Stomach (tissue), 9 donors: ENCODE results near the gene STOML1. TPM values are rescaled to one million over a fixed set of nuclear protein-coding genes. Genes with fewer than 3 reads are reported as not detected.

Experiments
- DNase-seq, 2 donors: peaks; one replicate each; pipeline versions ENCODE4 v3.0.0 to v3.0.0-alpha.2; 2013 to 2019
- H3K27ac ChIP-seq, 5 donors: fragments of 200-600 bp in 4 of 5; sonication (generic) in 4 of 5; one replicate each; pipeline ENCODE4 v1.5.1; 2013 to 2019; ENCODE audit warnings: mild to moderate bottlenecking in 1 of 5, moderate library complexity in 1 of 5
- H3K27me3 ChIP-seq, 3 donors: fragments of 200-600 bp; sonication (generic); one replicate each; pipeline ENCODE4 v1.5.1; 2017 to 2019; ENCODE audit warnings: mixed run types in 1 of 3
- H3K36me3 ChIP-seq, 4 donors: fragments of 200-600 bp; sonication (generic); 1 replicate in 3 of 4; 2 replicates in 1 of 4; pipeline ENCODE4 v1.5.1; 2016 to 2019
- H3K4me1 ChIP-seq, 4 donors: fragments of 200-600 bp; sonication (generic); one replicate each; pipeline ENCODE4 v1.5.1; 2016 to 2019
- H3K4me3 ChIP-seq, 4 donors: fragments of 200-600 bp; sonication (generic) in 3 of 4; one replicate each; pipeline ENCODE4 v1.5.1; 2016 to 2019; ENCODE audit warnings: mild to moderate bottlenecking in 1 of 4
- H3K9me3 ChIP-seq, 4 donors: fragments of 200-600 bp; sonication (generic); one replicate each; pipeline ENCODE4 v1.5.1; 2016 to 2019
- CTCF ChIP-seq, 7 experiments: fragments of 450-650 bp in 4 of 7; fragments of 200-600 bp in 3 of 7; sonication (generic) in 3 of 7; IDR thresholded peaks; one replicate each; pipeline ENCODE4 v1.5.1; 2016 to 2019; ENCODE audit warnings: antibody characterized with exemption in 7 of 7, control low read depth in 2 of 7, mild to moderate bottlenecking in 1 of 7
- EP300 ChIP-seq: sonication (generic); formaldehyde crosslinking; IDR thresholded peaks from one replicate; pipeline ENCODE4 v1.6.1; 2017; ENCODE audit warnings: antibody characterized with exemption
- POLR2A ChIP-seq, 4 donors: fragments of 450-650 bp; IDR thresholded peaks; one replicate each; pipeline ENCODE4 v1.6.1; 2016; ENCODE audit warnings: antibody characterized with exemption in 4 of 4, control low read depth in 2 of 4, mild to moderate bottlenecking in 1 of 4, moderate library complexity in 1 of 4
- POLR2AphosphoS5 ChIP-seq, 3 donors: sonication (generic); formaldehyde crosslinking; IDR thresholded peaks; one replicate each; pipeline ENCODE4 v1.6.1; 2016; ENCODE audit warnings: antibody characterized with exemption in 3 of 3
- WGBS, 5 donors: extraction: QIAGEN DNeasy Blood & Tissue Kit in 3 of 5; methylation state at CpG; one replicate each; pipeline versions ENCODE4 v1.1.5 to v1.1.7; 2013 to 2018; 5-methylcytosine and 5-hydroxymethylcytosine counted together
- intact Hi-C: fragments of 100-400 bp; cut with DNase I; formaldehyde crosslinking; loops from one replicate; pipeline ENCODE4 v1.15.1; 2023; ENCODE audit warnings: low total_unique reads
- polyA plus RNA-seq, 3 donors: library from polyadenylated mRNA; stranded (reverse); fragments of 200-250 nt; gene quantifications; one replicate each; pipeline ENCODE4 v1.2.3, GENCODE V29; 2013
- total RNA-seq, 5 donors: library from RNA; depleted of rRNA; stranded (reverse); fragments of >200 nt; gene quantifications; one replicate each; pipeline versions ENCODE4 v1.1.0 to v1.2.3, GENCODE V29; 2014 to 2016
- donor health status: healthy with polysubstance abuse.
- donor health status: Bipolar disorder and iron deficiency.
- donor health status: healthy.

The STOML1 gene
- total and polyA plus RNA-seq, 8 donors: 5.3 to 26.4 (median 9.8) TPM

- peaks cover 16 to 45% (median 28%) of the 10 kb centered on the region in 4 donors for H3K4me1 ChIP-seq
- H3K4me3 ChIP-seq: no peak overlapping the region
- peaks cover 0 to 3% (median 0%) of the 10 kb centered on the region in 3 donors for H3K27me3 ChIP-seq
- intact Hi-C loops: no loop called here
- WGBS, 5 donors: 77 to 88% (median 85%) methylated on average over 11 to 12 of the region's 12 CpGs
- no peak for DNase-seq
- TF ChIP-seq EP300 (no peak), POLR2A (IDR thresholded peaks at IDR 0.05) (no peak), CTCF (IDR thresholded peaks at IDR 0.05) (no peak), POLR2AphosphoS5 (IDR thresholded peaks at IDR 0.05) (no peak)
- peaks cover 0 to 8% (median 0%) of the 10 kb centered on the region in 4 donors for H3K36me3 ChIP-seq
- peak overlapping the region in 3 of 5 donors; percentile 16 to 52 (median 29) for H3K27ac ChIP-seq
- H3K9me3 ChIP-seq: no peaks in the 10 kb centered on the region
Measured at GRCh38 chr15:73955861-73956742, 36.0 kb downstream of the STOML1 start.

GRCh38 chr15:73955326-73955725, 36.8 kb downstream of the STOML1 start:
- TF ChIP-seq POLR2A (IDR thresholded peaks at IDR 0.05) (no peak), POLR2AphosphoS5 (IDR thresholded peaks at IDR 0.05) (no peak), CTCF (IDR thresholded peaks at IDR 0.05) (no peak), EP300 (no peak)
- intact Hi-C loops: no loop called here

GRCh38 chr15:73954188-73955145, 37.6 kb downstream of the STOML1 start:
- H3K27ac ChIP-seq: no peak overlapping the region

More at GRCh38 chr15:73955326-73955725, 36.8 kb downstream of the STOML1 start:
- Histone ChIP-seq H3K27me3 (peaks cover 0 to 3% (median 0%) of the 10 kb centered on the region in 3 donors), H3K4me3 (no peak overlapping the region), H3K27ac (no peak overlapping the region), H3K36me3 (peaks cover 0 to 8% (median 0%) of the 10 kb centered on the region in 4 donors), H3K9me3 (no peaks in the 10 kb centered on the region), H3K4me1 (peaks cover 21 to 53% (median 32%) of the 10 kb centered on the region in 4 donors)
- 79 to 93% (median 88%) methylated on average over 4 of the region's 4 CpGs for WGBS, 5 donors
- no peak for DNase-seq

More at GRCh38 chr15:73954188-73955145, 37.6 kb downstream of the STOML1 start:
- TF ChIP-seq POLR2AphosphoS5 (IDR thresholded peaks at IDR 0.05) (no peak), EP300 (no peak), CTCF (IDR thresholded peaks at IDR 0.05) (no peak), POLR2A (IDR thresholded peaks at IDR 0.05) (no peak)
- Histone ChIP-seq H3K9me3 (no peaks in the 10 kb centered on the region), H3K36me3 (peaks cover 0 to 12% (median 5%) of the 10 kb centered on the region in 4 donors), H3K4me3 (no peak overlapping the region), H3K27me3 (peaks cover 0 to 3% (median 0%) of the 10 kb centered on the region in 3 donors), H3K4me1 (peaks cover 21 to 55% (median 32%) of the 10 kb centered on the region in 4 donors)
- intact Hi-C loops: no loop called here
- 76 to 88% (median 80%) methylated on average over 25 to 27 of the region's 27 CpGs for WGBS, 5 donors
- no peak for DNase-seq
